GM12873 (cell line): ENCODE results near the gene ZNF324.

Experiments used
- CTCF ChIP-seq: IDR thresholded peaks from 2 replicates; pipeline ENCODE4 v1.5.1; 2012; ENCODE audit warnings: low read depth, mild to moderate bottlenecking, moderate library complexity, low read length, control low read depth; ENCODE audit not compliant: insufficient read depth; ENCODE audit errors: missing control alignments

The ZNF324 gene

DNA sequence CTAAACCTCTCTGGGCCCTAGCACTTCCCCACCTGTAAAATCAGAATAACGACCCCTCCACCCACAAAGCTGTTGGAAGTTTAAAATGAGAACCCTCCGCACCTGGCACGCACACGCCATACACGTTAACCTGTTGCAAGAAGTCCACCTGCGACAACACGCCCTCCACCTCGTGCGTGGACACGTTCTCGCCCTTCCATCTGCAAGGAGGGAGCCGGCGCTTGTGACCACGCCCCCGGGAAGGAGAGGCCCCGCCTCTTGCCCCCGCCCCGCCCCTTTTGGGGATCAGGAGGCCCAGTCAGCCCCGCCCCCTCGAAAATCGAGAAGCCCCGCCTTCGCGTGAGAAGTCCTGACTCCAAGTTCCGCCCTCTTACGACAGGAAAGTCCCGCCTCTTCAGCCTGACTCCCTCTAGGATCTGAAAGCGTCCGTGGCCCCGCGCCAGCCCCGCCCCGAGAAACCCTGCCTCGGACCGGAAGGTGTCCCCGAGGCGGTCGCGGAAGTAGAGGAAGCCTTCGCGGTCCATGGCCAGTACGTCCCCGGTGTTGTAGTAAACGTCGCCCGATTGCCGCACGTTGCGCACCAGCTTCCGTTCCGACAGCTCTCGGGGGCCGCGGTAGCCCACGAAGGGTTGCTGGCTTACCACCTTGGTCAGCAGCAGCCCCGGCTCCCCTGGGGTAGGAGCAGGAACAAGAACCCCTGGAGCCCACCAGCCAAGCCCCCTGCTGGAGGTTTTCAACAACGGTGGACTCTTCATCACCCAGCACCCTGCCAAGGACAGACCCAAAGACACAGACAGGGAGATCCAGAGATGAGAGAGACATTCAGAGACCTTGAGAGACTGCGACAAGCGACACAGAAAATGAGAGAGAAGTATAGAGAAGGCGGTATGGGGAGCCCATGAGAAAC lies 32.4 kb downstream of the ZNF324 start:
- TF ChIP-seq CTCF = peak; percentile 34

GRCh38 chr19:58500242-58500641 lies 33.4 kb downstream of the ZNF324 start:
- TF ChIP-seq CTCF = no peak

DNA sequence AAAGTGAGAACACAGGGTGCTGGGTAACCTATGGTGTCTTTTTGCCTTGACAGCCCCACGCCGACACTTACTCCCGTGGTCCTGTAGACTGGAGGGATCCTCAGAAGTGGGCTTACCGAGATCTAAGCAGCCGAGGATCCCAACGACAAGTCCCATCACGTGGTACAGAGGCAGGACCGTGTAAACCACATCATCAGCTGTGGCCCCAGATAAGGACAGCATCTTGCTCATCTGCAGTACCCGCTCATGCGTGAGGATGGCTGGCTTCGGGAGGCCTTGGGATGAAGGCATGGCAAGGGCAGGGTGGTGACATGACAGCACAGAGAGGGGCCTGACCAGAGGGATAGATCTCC lies 42.8 kb downstream of the ZNF324 start:
- TF ChIP-seq CTCF = no peak

- no peak for TF ChIP-seq CTCF
Measured at GRCh38 chr19:58510084-58510862, 43.4 kb downstream of the ZNF324 start.

DNA sequence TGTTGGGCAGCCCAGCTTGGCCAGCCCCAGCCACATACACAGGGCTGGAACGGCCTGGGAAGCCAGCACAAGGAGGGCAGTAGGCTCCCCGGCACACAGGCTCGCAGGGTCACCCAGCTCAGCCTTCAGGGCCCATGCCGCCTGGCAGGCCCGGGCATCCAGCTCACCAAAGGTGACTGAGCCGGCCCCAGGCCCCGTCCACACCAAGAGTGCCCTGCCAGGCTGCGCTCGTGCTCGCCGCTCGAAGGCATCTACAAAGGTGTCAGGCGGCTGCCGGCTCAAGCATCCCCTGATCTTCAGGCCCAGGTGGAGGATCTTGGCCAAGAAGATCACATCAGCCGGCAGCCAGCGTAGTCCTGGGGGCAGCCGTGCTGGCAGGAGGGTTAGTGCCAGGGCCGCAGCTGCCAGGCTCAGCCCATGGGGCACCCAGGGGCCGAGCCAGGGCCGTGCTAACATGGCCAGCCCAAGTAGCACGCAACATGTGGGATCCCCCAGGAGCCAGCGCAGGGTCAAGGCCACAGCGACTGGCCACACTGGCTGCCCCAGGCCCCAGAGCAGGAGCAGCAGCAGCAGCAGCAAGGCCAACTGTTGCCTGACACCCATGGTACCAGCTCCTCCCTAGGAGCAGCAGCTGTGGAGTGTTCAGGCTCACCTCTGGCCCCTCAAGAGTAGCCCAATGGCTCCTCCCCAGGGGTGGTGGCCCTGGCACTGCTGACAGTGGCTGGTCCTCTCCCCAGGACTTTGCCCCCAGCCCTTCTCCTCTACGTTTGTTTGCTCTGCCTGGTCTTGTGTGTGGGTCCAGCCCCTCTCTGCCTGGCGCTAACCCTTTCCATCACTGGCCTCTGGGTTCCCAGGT lies 44.7 kb downstream of the ZNF324 start, which contains the start of gene SLC27A5:
SLC27A5 (minus strand) TSS at position 640 of the 856 bp plus-strand sequence; CDS start at position 603, 37 bp downstream.
- no peak for TF ChIP-seq CTCF

DNA sequence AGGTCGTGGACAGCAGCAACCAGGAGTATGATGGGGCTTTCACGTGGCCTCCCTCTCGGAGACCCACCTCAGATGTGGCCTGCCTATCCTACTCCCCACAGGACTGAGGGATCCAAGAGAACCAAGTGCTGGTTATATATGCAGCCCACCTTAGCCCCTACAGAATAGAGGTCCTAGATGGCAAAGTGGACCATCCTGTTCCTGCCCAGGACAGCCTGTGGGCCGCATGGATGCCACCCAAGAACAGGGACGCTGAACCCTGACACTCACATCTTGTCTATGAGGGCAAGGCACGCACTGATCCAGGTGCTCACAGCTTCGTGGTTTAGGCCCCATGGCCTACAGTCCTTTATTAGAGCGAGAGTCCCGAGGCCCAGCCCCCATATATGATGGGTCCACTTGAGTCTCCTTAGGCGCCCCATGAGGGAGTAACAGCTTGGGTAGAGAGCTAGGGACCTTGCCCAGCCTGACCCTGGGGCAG lies 46.4 kb downstream of the ZNF324 start:
- TF ChIP-seq CTCF = no peak
